Spleen (tissue), 11 donors: ENCODE data around the gene THSD4. TPM values are rescaled to one million over a fixed set of nuclear protein-coding genes. Genes with fewer than 3 reads are reported as not detected.
"Not testable (repeated sequence)": the region's sequence is repeated elsewhere in the genome, so short reads cannot be mapped to it uniquely, and the experiment has no call there.

ENCODE experiments used
- DNase-seq: peaks from one replicate; pipeline ENCODE4 v3.0.0-alpha.2; 2020
- H3K27ac ChIP-seq, 8 donors: fragments of 200-600 bp; sonication (generic) in 7 of 8; 1 replicate in 4 of 8; 2 replicates in 4 of 8; pipeline versions ENCODE4 v1.5.0 to v1.8.0; 2016 to 2021; ENCODE audit warnings: inconsistent platforms in 4 of 8, mild to moderate bottlenecking in 4 of 8, moderate library complexity in 1 of 8
- H3K27me3 ChIP-seq, 7 donors: fragments of 200-600 bp; sonication (generic) in 6 of 7; replicated peaks in 1 of 7; 1 replicate in 4 of 7; 2 replicates in 3 of 7; pipeline versions ENCODE4 v1.5.0 to v1.8.0; 2016 to 2021; ENCODE audit warnings: inconsistent platforms in 3 of 7, mild to moderate bottlenecking in 1 of 7
- H3K36me3 ChIP-seq, 6 donors: fragments of 200-600 bp; sonication (generic) in 5 of 6; 1 replicate in 4 of 6; 2 replicates in 2 of 6; pipeline versions ENCODE4 v1.5.0 to v1.8.0; 2016 to 2021; ENCODE audit warnings: inconsistent platforms in 2 of 6
- H3K4me1 ChIP-seq, 6 donors: fragments of 200-600 bp; sonication (generic) in 5 of 6; 1 replicate in 3 of 6; 2 replicates in 3 of 6; pipeline versions ENCODE4 v1.5.0 to v1.8.0; 2016 to 2021; ENCODE audit warnings: inconsistent platforms in 3 of 6
- H3K4me3 ChIP-seq, 8 donors: fragments of 200-600 bp; sonication (generic) in 7 of 8; 1 replicate in 4 of 8; 2 replicates in 4 of 8; pipeline versions ENCODE4 v1.5.0 to v1.8.0; 2016 to 2021; ENCODE audit warnings: inconsistent platforms in 4 of 8, mild to moderate bottlenecking in 4 of 8, moderate library complexity in 2 of 8
- H3K9me3 ChIP-seq, 8 donors: fragments of 200-600 bp; sonication (generic) in 7 of 8; 1 replicate in 4 of 8; 2 replicates in 4 of 8; pipeline versions ENCODE4 v1.5.0 to v1.8.0; 2016 to 2021; ENCODE audit warnings: inconsistent platforms in 4 of 8
- CTCF ChIP-seq, 11 experiments: fragments of 200-600 bp in 7 of 11; fragments of 450-650 bp in 4 of 11; sonication (generic) in 4 of 11; IDR thresholded peaks in 8 of 11; conservative IDR thresholded peaks in 3 of 11; 1 replicate in 7 of 11; 2 replicates in 4 of 11; pipeline versions ENCODE4 v1.4.0 to v1.8.0; 2016 to 2021; ENCODE audit warnings: antibody characterized with exemption in 11 of 11, inconsistent platforms in 4 of 11, mild to moderate bottlenecking in 1 of 11
- POLR2A ChIP-seq, 3 donors: fragments of 450-650 bp; IDR thresholded peaks; one replicate each; pipeline ENCODE4 v1.5.1; 2017; ENCODE audit warnings: antibody characterized with exemption in 3 of 3, mild to moderate bottlenecking in 1 of 3
- POLR2AphosphoS5 ChIP-seq, 3 donors: sonication (generic); formaldehyde crosslinking; IDR thresholded peaks; one replicate each; pipeline ENCODE4 v1.5.1; 2017; ENCODE audit warnings: antibody characterized with exemption in 3 of 3
- WGBS, 5 donors: extraction: QIAGEN DNeasy Blood & Tissue Kit in 3 of 5; methylation state at CpG; one replicate each; pipeline versions ENCODE4 v1.1.5 to v1.1.7; 2013 to 2018; 5-methylcytosine and 5-hydroxymethylcytosine counted together
- intact Hi-C: fragments of 100-400 bp; cut with DNase I; formaldehyde crosslinking; loops from one replicate; pipeline ENCODE4 v1.15.0; 2023; ENCODE audit warnings: low total_unique reads
- polyA plus RNA-seq, 3 donors: library from polyadenylated mRNA; stranded (reverse); fragments of 200-250 nt; gene quantifications; one replicate each; pipeline ENCODE4 v1.2.1, GENCODE V29; 2013
- total RNA-seq, 7 donors: library from RNA; depleted of rRNA in 3 of 7; stranded (reverse); fragments of >200 nt in 3 of 7; fragmentation: NEBNext Ultra II Directional in 4 of 7; extraction: Animal tissue kit (Norgen Biotek cat#: 25700) in 4 of 7; gene quantifications; one replicate each; pipeline versions ENCODE4 v1.1.0 to v1.2.1, GENCODE V29; 2016 to 2021
- donor health status: healthy with polysubstance abuse.
- donor health status: DM: no; HTN: no; CAD: no; lungs with moderate emphysema.
- donor health status: DM: no; HTN: no; CAD: no.
- donor health status: Bipolar disorder and iron deficiency.
- donor health status: healthy.
- donor health status: DM: no; HTN: no; CAD: no.
- donor health status: DM: yes; HTN: yes; CAD: no.

Gene THSD4
- total and polyA plus RNA-seq, 10 donors: 0.29 to 11.3 (median 3.4) TPM

GRCh38 chr15:71124937-71125790, 9.9 kb downstream of the THSD4 start:
- Histone ChIP-seq H3K36me3 (no peaks in the 10 kb centered on the region), H3K4me1 (no peaks in the 10 kb centered on the region), H3K9me3 (no peaks in the 10 kb centered on the region), H3K27me3 (peaks cover 0 to 29% (median 0%) of the 10 kb centered on the region in 7 donors), H3K27ac (no peak overlapping the region), H3K4me3 (no peak overlapping the region)
- intact Hi-C loops: no loop called here
- no peak for DNase-seq
- 71 to 91% (median 82%) methylated on average over 7 to 8 of the region's 8 CpGs for WGBS, 5 donors
- TF ChIP-seq POLR2A (IDR thresholded peaks at IDR 0.05) (no peak), CTCF (IDR thresholded peaks at IDR 0.05 in 8 of 11, conservative IDR thresholded peaks at IDR 0.05 in 3 of 11) (no peak), POLR2AphosphoS5 (IDR thresholded peaks at IDR 0.05) (no peak)

DNA sequence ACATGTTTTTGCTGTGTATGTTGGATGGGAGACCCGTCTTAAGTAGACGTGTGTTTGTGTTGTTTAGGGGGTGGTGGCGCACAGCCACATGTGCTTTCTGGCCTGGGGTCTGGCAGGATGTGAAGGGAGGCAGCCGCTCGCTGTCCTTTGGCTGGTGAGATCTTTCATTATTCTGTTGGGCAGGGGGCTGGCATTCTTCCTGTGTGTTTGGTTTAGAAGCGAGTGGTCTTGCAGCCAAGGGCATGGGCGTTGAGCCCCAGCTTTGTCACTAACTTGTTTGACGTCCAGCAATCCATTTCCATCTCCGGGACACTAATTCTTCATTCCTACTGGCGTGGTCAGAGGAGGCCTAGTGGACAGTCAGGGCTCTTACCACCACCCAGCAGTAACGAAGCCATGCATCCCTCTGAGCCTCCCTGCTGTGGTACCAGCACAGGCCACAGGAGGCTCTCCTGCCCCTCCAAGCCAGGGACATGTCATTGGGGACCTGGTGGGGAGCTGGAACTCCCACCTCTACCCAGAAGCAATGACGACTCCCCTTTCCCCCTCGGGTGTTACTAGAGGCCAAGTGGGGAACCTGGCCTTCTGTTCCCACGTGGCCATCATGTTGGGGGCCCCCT, 10.7 kb downstream of the THSD4 start:
- Histone ChIP-seq H3K36me3 (no peaks in the 10 kb centered on the region), H3K9me3 (no peaks in the 10 kb centered on the region), H3K27ac (no peak overlapping the region), H3K4me1 (no peaks in the 10 kb centered on the region), H3K27me3 (peaks cover 0 to 21% (median 0%) of the 10 kb centered on the region in 7 donors), H3K4me3 (no peak overlapping the region)
- intact Hi-C loops: no loop called here
- no peak for DNase-seq
- WGBS, 5 donors: 79 to 88% (median 83%) methylated on average over 13 to 14 of the region's 14 CpGs
- TF ChIP-seq POLR2A (IDR thresholded peaks at IDR 0.05) (no peak), CTCF (IDR thresholded peaks at IDR 0.05 in 8 of 11, conservative IDR thresholded peaks at IDR 0.05 in 3 of 11) (no peak), POLR2AphosphoS5 (IDR thresholded peaks at IDR 0.05) (no peak)

DNA sequence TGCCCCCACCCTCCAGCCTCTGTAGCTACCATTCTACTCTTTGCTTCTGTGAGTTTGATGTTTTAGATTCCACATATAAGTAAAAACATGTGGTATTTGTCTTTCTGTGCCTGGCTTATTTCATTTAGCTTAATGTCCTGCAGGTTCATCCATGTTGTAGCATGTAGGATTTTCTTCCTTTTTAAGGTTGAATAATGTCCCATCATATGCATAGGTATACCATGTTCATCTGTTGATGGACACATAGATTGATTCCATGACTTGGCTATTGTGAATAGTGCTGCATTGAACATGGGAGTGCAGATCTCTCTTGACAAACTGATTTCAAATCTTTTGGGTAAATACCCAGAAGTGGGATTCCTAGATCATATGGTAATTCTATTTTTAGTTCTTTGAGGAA, 11.8 kb downstream of the THSD4 start:
- Histone ChIP-seq H3K27ac (no peak overlapping the region), H3K27me3 (peaks cover 0 to 20% (median 0%) of the 10 kb centered on the region in 7 donors), H3K9me3 (no peaks in the 10 kb centered on the region), H3K4me1 (no peaks in the 10 kb centered on the region), H3K4me3 (no peak overlapping the region), H3K36me3 (no peaks in the 10 kb centered on the region)
- intact Hi-C loops: no loop called here
- no peak for TF ChIP-seq POLR2AphosphoS5 (IDR thresholded peaks at IDR 0.05)
- no peak for TF ChIP-seq CTCF (IDR thresholded peaks at IDR 0.05 in 8 of 11, conservative IDR thresholded peaks at IDR 0.05 in 3 of 11)
- no peak for TF ChIP-seq POLR2A (IDR thresholded peaks at IDR 0.05)
- no peak for DNase-seq

GRCh38 chr15:71128159-71128558, 12.9 kb downstream of the THSD4 start:
- H3K9me3 ChIP-seq, H3K4me3 ChIP-seq, H3K36me3 ChIP-seq, intact Hi-C loops, H3K4me1 ChIP-seq, DNase-seq, H3K27ac ChIP-seq: not testable (repeated sequence)
- WGBS, 5 donors: 80 to 88% (median 82%) methylated on average over 6 of the region's 6 CpGs
- H3K27me3 ChIP-seq: peaks cover 0 to 18% (median 0%) of the 10 kb centered on the region in 7 donors
